Neuronal stem cell (in vitro differentiated cells): ENCODE measurements around the gene GPR34.
"Not testable (repeated sequence)": the region's sequence is repeated elsewhere in the genome, so short reads cannot be mapped to it uniquely, and the experiment has no call there.

Experiments used
- DNase-seq: peaks from one replicate; pipeline ENCODE4 v3.0.0-alpha.2; 2013; ENCODE audit warnings: low spot score
- H2AFZ ChIP-seq: one replicate; pipeline ENCODE4 v1.6.1; 2013; ENCODE audit warnings: mild to moderate bottlenecking, low read length, inconsistent platforms
- H2AK5ac ChIP-seq: 2 replicates; pipeline ENCODE4 v1.6.1; 2013; ENCODE audit warnings: low read depth, mild to moderate bottlenecking, inconsistent platforms, low read length, moderate library complexity, mixed read lengths
- H2BK120ac ChIP-seq: 2 replicates; pipeline ENCODE4 v1.6.1; 2013; ENCODE audit warnings: low read depth, mild to moderate bottlenecking, inconsistent platforms, low read length, moderate library complexity, mixed read lengths
- H2BK12ac ChIP-seq: one replicate; pipeline ENCODE4 v1.6.1; 2013; ENCODE audit warnings: low read length, inconsistent platforms
- H2BK15ac ChIP-seq: 2 replicates; pipeline ENCODE4 v1.6.1; 2013; ENCODE audit warnings: mild to moderate bottlenecking, low read length, inconsistent platforms, mixed read lengths
- H2BK5ac ChIP-seq: one replicate; pipeline ENCODE4 v1.6.1; 2013; ENCODE audit warnings: inconsistent platforms, mild to moderate bottlenecking, low read length, moderate library complexity
- H3K14ac ChIP-seq: one replicate; pipeline ENCODE4 v1.6.1; 2013; ENCODE audit warnings: low read length, inconsistent platforms
- H3K18ac ChIP-seq: 2 replicates; pipeline ENCODE4 v1.6.1; 2013; ENCODE audit warnings: low read length, inconsistent platforms
- H3K23ac ChIP-seq: 2 replicates; pipeline ENCODE4 v1.6.1; 2013; ENCODE audit warnings: low read depth, mild to moderate bottlenecking, mixed read lengths, low read length, inconsistent platforms; ENCODE audit not compliant: poor library complexity
- H3K27ac ChIP-seq: replicated peaks from 3 replicates; pipeline ENCODE4 v1.5.1; 2013; ENCODE audit warnings: low read length, inconsistent platforms
- H3K27me3 ChIP-seq, 3 experiments: 2 replicates each; pipeline ENCODE4 v1.6.1; 2013; ENCODE audit warnings: low read length in 3 of 3, mild to moderate bottlenecking in 2 of 3, inconsistent platforms in 1 of 3, low read depth in 1 of 3, mixed read lengths in 1 of 3, moderate library complexity in 1 of 3; ENCODE audit not compliant: control insufficient read depth in 3 of 3, insufficient read depth in 3 of 3
- H3K36me3 ChIP-seq, 2 donors: replicated peaks in 1 of 2; 2 replicates each; pipeline ENCODE4 v1.6.1; 2013; ENCODE audit warnings: low read length in 2 of 2; ENCODE audit not compliant: control insufficient read depth in 2 of 2, insufficient read depth in 2 of 2
- H3K4ac ChIP-seq: 2 replicates; pipeline ENCODE4 v1.6.1; 2013; ENCODE audit warnings: inconsistent platforms, mild to moderate bottlenecking, low read length, moderate library complexity
- H3K4me1 ChIP-seq, 2 donors: 1 replicate in 1 of 2; 2 replicates in 1 of 2; pipeline ENCODE4 v1.6.1; 2013; ENCODE audit warnings: low read length in 2 of 2, low read depth in 1 of 2; ENCODE audit not compliant: control insufficient read depth in 2 of 2, insufficient read depth in 1 of 2
- H3K4me2 ChIP-seq: one replicate; pipeline ENCODE4 v1.6.1; 2013; ENCODE audit warnings: mild to moderate bottlenecking, low read length, inconsistent platforms; ENCODE audit not compliant: insufficient read depth, poor library complexity, severe bottlenecking
- H3K4me3 ChIP-seq, 2 donors: 2 replicates each; pipeline ENCODE4 v1.5.1; 2013; ENCODE audit warnings: low read length in 2 of 2, mild to moderate bottlenecking in 2 of 2, inconsistent platforms in 1 of 2, moderate library complexity in 1 of 2
- H3K79me1 ChIP-seq: one replicate; pipeline ENCODE4 v1.6.1; 2013; ENCODE audit warnings: low read depth, mild to moderate bottlenecking, inconsistent platforms, low read length, moderate library complexity
- H3K9ac ChIP-seq: one replicate; pipeline ENCODE4 v1.6.1; 2013; ENCODE audit warnings: mild to moderate bottlenecking, low read depth, low read length, inconsistent platforms; ENCODE audit not compliant: poor library complexity
- H3K9me3 ChIP-seq, 2 donors: replicated peaks in 1 of 2; 2 replicates each; pipeline versions ENCODE3 to v1.6.1; 2013; ENCODE audit warnings: low read length in 2 of 2, mild to moderate bottlenecking in 2 of 2, inconsistent platforms in 1 of 2, low read depth in 1 of 2, mixed read lengths in 1 of 2, moderate library complexity in 1 of 2; ENCODE audit not compliant: control insufficient read depth in 2 of 2, insufficient read depth in 1 of 2
- H4K8ac ChIP-seq: one replicate; pipeline ENCODE4 v1.6.1; 2013; ENCODE audit warnings: low read depth, mild to moderate bottlenecking, inconsistent platforms, low read length, moderate library complexity
- H4K91ac ChIP-seq: one replicate; pipeline ENCODE4 v1.6.1; 2013; ENCODE audit warnings: low read length, low read depth, mild to moderate bottlenecking, inconsistent platforms; ENCODE audit not compliant: poor library complexity
- WGBS, 2 donors: extraction: QIAGEN DNeasy Blood & Tissue Kit; methylation state at CpG; one replicate each; pipeline ENCODE4 v1.1.7; 2013; ENCODE audit warnings: missing lambda C conversion rate in 2 of 2, mixed read lengths in 1 of 2; ENCODE audit not compliant: insufficient read length in 2 of 2, insufficient replicate concordance in 1 of 2; ENCODE audit errors: extremely low coverage in 2 of 2; 5-methylcytosine and 5-hydroxymethylcytosine counted together

GPR34 gene

DNA sequence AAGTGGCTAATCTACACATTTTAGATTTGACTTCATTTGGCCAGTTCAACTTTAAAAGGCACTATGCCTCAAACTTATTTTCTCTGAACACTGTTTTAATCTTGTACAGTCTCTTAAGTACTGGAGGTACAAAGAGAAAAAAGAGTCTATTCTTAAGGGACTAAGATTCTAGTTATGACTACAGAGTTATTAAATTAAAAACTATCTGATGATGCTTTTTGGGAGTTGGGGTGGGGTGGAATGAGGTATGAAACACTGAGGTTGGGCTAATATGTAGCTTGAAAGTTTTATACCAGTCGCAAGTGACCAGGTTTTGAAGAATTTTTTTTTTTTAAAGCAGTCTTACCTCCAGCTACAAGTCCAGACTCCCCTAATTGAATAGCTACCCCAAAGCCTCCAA is 17.7 kb upstream of the GPR34 start:
- H3K4me2 ChIP-seq: no peak overlapping the region
- no peak overlapping the region for H3K14ac ChIP-seq
- H3K36me3 ChIP-seq: peaks cover 0 to 4% of the 10 kb centered on the region in 2 donors
- no peak overlapping the region for H2AFZ ChIP-seq
- H3K4me3 ChIP-seq: no peak overlapping the region
- H3K4me1 ChIP-seq: no peaks in the 10 kb centered on the region
- H2BK12ac ChIP-seq: no peak overlapping the region
- DNase-seq: no peak
- no peaks in the 10 kb centered on the region for H3K27me3 ChIP-seq
- H4K91ac ChIP-seq: no peak overlapping the region
- H3K23ac ChIP-seq: no peak overlapping the region
- no peak overlapping the region for H3K9ac ChIP-seq
- no peak overlapping the region for H3K18ac ChIP-seq
- H3K27ac ChIP-seq: no peak overlapping the region
- no peak overlapping the region for H3K4ac ChIP-seq
- H2BK5ac ChIP-seq: no peak overlapping the region
- no peaks in the 10 kb centered on the region for H3K9me3 ChIP-seq
- no peak overlapping the region for H2BK120ac ChIP-seq
- H2AK5ac ChIP-seq: no peak overlapping the region
- H3K79me1 ChIP-seq: no peaks in the 10 kb centered on the region
- no CpG with 5 or more reads among the region's 1 CpG for WGBS, 2 donors
- H2BK15ac ChIP-seq: no peak overlapping the region
- H4K8ac ChIP-seq: no peak overlapping the region

DNA sequence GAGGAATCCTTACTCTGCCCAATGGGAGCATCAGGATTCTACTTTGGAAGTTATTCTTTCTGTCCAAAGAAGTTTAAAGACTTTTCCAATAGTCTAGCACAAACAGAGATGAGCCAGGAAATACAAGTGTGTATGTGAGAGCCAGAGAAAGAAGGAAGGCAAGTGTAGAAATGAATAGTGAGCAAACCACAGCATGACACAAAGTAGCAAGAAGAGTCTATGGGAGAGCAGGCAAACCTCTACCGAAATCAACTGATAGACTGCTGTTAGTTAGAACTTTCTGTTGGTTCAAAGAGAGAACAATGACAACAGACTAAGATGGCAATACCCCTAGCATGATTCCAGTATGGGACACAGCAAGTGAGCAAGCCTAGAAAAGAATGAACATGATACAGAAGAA is 16.1 kb upstream of the GPR34 start:
- WGBS, 2 donors: no CpG with 5 or more reads among the region's 1 CpG
- Histone ChIP-seq H2BK15ac (no peak overlapping the region), H3K14ac (no peak overlapping the region), H3K27me3 (no peaks in the 10 kb centered on the region), H2BK120ac (no peak overlapping the region), H2BK5ac (no peak overlapping the region), H3K36me3 (peaks cover 0 to 4% of the 10 kb centered on the region in 2 donors), H3K23ac (no peak overlapping the region), H3K4me2 (no peak overlapping the region), H4K8ac (no peak overlapping the region), H3K27ac (no peak overlapping the region), H3K4me3 (no peak overlapping the region), H3K9ac (no peak overlapping the region), H2AFZ (no peak overlapping the region), H3K4ac (no peak overlapping the region), H2AK5ac (no peak overlapping the region), H3K79me1 (no peaks in the 10 kb centered on the region), H2BK12ac (no peak overlapping the region), H3K4me1 (no peaks in the 10 kb centered on the region), H3K9me3 (no peaks in the 10 kb centered on the region), H4K91ac (no peak overlapping the region), H3K18ac (no peak overlapping the region)
- no peak for DNase-seq

DNA sequence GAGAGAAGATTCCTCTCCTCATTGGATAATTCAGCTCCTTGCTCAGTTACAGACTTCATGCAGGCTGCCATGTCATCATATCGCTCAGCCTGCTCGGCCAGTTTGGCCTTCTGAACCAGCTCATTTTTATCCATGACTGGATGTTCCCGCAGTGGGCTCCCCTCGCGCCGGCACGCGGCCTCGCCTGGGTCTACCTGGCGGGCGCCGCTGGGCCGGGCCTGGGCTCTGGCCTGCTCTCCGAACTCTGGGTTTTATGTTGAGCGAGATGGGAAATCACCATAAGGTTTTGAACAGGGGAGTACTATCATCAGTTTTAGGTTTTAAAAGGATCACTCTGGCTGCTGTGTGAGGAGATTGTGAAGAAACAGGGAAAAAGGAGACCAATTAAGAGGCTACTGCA is 12.4 kb upstream of the GPR34 start:
- not testable (repeated sequence) for H3K27ac ChIP-seq, H3K9ac ChIP-seq, DNase-seq, H3K79me1 ChIP-seq, H3K23ac ChIP-seq, H3K18ac ChIP-seq, H2AK5ac ChIP-seq, H2BK12ac ChIP-seq, H4K91ac ChIP-seq, H3K4ac ChIP-seq, H3K14ac ChIP-seq, H2BK15ac ChIP-seq, H3K4me1 ChIP-seq, H3K4me2 ChIP-seq, H3K4me3 ChIP-seq, H2AFZ ChIP-seq, H3K36me3 ChIP-seq, H2BK5ac ChIP-seq, H2BK120ac ChIP-seq, H3K27me3 ChIP-seq, H4K8ac ChIP-seq, H3K9me3 ChIP-seq
- no CpG with 5 or more reads among the region's 15 CpGs for WGBS, 2 donors

DNA sequence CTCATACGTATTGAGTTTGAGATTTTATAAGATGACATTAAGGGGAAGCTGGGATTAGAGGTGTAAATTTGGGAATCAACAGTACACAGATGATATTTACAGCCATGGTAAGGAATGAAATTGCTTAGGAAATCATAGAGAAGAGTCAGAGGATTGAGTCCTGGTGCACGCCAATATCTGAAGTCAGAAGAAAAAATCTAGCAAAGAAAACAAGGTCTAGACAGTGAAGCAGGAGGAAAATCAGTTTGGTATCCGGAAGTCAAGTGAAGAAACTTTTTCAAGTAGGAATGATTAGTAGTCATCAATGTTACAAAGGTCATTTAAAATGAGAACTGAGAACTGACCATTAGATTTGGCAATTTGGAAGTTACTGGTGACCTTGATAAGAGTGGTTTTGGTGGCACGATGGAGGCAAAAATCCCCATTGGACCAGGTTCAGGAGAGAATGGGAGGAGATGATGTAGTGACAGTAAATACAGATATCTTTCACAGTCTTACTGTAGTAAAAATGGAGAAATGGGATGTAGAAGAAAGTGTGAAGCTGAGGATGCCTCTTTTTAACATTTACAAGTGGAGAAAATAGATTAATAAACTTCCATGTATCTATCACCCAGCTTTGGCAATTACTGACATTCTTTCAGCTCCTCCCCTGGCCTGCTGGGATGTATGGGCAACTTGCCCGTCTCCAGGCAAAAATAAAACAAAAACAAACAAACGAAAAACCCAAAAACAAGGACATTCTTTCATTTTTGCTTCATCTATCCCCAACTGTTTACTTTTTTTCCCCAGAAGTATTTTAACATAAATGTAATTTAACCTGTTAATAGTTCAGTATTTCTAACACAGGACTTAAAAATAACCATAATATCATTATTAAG is 11.4 kb upstream of the GPR34 start:
- Histone ChIP-seq H2AFZ (no peak overlapping the region), H3K9me3 (no peaks in the 10 kb centered on the region), H2BK12ac (no peak overlapping the region), H2AK5ac (no peak overlapping the region), H3K18ac (no peak overlapping the region), H3K4me1 (no peaks in the 10 kb centered on the region), H2BK5ac (no peak overlapping the region), H3K36me3 (no peaks in the 10 kb centered on the region), H3K4ac (no peak overlapping the region), H3K14ac (no peak overlapping the region), H4K91ac (no peak overlapping the region), H4K8ac (no peak overlapping the region), H2BK15ac (no peak overlapping the region), H3K4me3 (no peak overlapping the region), H3K23ac (no peak overlapping the region), H3K4me2 (no peak overlapping the region), H3K9ac (no peak overlapping the region), H2BK120ac (no peak overlapping the region), H3K27me3 (no peaks in the 10 kb centered on the region), H3K27ac (no peak overlapping the region), H3K79me1 (no peaks in the 10 kb centered on the region)
- WGBS, 2 donors: no CpG with 5 or more reads among the region's 6 CpGs
- no peak for DNase-seq
